MM.1S (cell line): ENCODE data around the gene ANK2.

ENCODE experiments used
- CTCF ChIP-seq: fragments of 300-600 bp; sonication (generic); IDR thresholded peaks from 2 replicates; pipeline ENCODE4 v1.5.1; 2016; ENCODE audit warnings: antibody characterized with exemption, low read length, mixed read lengths
- EZH2phosphoT487 ChIP-seq: fragments of 300-600 bp; sonication (generic); IDR thresholded peaks from 2 replicates; pipeline ENCODE4 v1.6.1; 2018; ENCODE audit warnings: antibody characterized with exemption, low read length

DNA sequence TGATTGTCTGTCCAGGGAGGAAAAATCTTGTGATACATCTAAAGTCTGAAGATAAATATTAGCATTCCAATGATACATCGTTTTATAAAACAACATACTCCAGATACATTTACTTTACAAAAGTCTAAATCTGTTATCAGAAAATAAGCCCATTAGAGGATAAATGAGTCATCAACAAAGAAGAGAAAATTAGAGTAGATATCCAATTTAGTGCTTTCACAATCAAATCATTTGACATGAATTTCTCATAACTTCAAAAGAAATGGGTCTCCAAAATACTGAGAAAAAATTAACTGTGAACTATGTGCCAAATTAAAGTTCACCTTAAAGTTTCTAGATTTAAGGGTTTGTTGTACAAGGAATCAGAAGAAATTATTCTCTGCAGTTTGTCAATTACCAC lies 213.8 kb downstream of the ANK2 start:
- TF ChIP-seq CTCF, result no peak
- no peak for TF ChIP-seq EZH2phosphoT487
